Ishikawa (cell line): ENCODE data around the gene SH3RF3.

Source experiments
- EP300 ChIP-seq: IDR thresholded peaks from 2 replicates; pipeline ENCODE4 v1.6.1; 2012; ENCODE audit warnings: borderline replicate concordance
- RAD21 ChIP-seq: IDR thresholded peaks from 2 replicates; pipeline ENCODE4 v1.6.1; 2012; ENCODE audit warnings: low read depth
- TAF1 ChIP-seq: IDR thresholded peaks from 2 replicates; pipeline ENCODE4 v1.6.1; 2012; ENCODE audit warnings: low read depth, mild to moderate bottlenecking
- ZBTB7A ChIP-seq: IDR thresholded peaks from 2 replicates; pipeline ENCODE4 v1.6.1; 2012; ENCODE audit warnings: low read depth
- TF ChIP-seq, protein P1 (sequence below): IDR thresholded peaks from 2 replicates; pipeline ENCODE4 v1.6.1; 2012

DNA sequence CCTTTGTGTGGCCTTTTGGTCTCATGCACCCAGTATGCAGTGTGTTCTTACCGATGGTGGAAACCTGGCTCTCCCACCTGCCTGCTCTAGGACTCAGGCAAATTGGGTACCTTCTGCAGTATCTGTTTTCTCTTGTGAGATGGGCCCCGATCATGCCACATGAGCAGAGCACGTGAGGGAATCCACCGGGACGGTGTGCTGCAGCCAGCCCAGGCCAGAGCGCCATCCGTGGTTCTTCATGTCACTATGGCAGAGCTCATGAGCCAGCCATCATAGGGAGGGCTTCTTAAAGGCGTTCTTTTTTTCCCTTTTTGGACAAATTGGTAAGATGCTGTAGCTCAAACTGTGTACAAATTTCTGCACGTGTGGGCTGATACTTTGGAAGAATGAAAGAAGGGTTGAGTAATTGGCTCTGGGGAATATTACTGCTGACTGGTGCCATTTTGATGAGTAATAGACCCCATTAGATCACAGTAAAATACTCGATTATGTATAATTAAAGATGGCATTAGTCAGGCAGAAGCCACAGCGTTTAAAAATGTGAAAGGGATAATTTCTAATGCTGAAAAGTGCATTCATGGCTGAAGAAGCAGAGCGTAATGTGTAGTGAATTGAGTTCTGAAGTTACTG is 19.2 kb downstream of the SH3RF3 start:
- no peak for TF ChIP-seq TAF1
- TF ChIP-seq, protein P1, sequence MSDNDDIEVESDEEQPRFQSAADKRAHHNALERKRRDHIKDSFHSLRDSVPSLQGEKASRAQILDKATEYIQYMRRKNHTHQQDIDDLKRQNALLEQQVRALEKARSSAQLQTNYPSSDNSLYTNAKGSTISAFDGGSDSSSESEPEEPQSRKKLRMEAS = no peak
- TF ChIP-seq EP300 = no peak
- no peak for TF ChIP-seq RAD21
- no peak for TF ChIP-seq ZBTB7A
